HG02943 (cell line): ENCODE results near the gene RAD51B.

Experiments
- ATAC-seq: cut with Tn5 transposase; IDR thresholded peaks from one replicate; pipeline ENCODE4 v1.9.1; 2021; ENCODE audit warnings: mild to moderate bottlenecking, low read depth, moderate library complexity; ENCODE audit not compliant: unreplicated experiment

The RAD51B gene

GRCh38 chr14:67887478-67887877 lies 67.9 kb downstream of the RAD51B start:
- no peak for ATAC-seq

- ATAC-seq = no peak
Observed at GRCh38 chr14:67889455-67889854, 69.9 kb downstream of the RAD51B start.

- no peak for ATAC-seq
Observed at GRCh38 chr14:67892466-67893100, 73.0 kb downstream of the RAD51B start.

- no peak for ATAC-seq
Observed at GRCh38 chr14:67900231-67900630, 80.7 kb downstream of the RAD51B start.

- no peak for ATAC-seq
Observed at GRCh38 chr14:67908052-67908754, 88.6 kb downstream of the RAD51B start.

GRCh38 chr14:67911562-67911961 lies 92.0 kb downstream of the RAD51B start:
- ATAC-seq = no peak

GRCh38 chr14:67916430-67916829 lies 96.9 kb downstream of the RAD51B start:
- no peak for ATAC-seq

- no peak for ATAC-seq
Observed at GRCh38 chr14:67917006-67917405, 97.4 kb downstream of the RAD51B start.

- ATAC-seq = no peak
Observed at GRCh38 chr14:67918838-67919237, 99.3 kb downstream of the RAD51B start.

- no peak for ATAC-seq
Observed at GRCh38 chr14:67919259-67920032, 99.9 kb downstream of the RAD51B start.

GRCh38 chr14:67926821-67927220 lies 107.2 kb downstream of the RAD51B start:
- no peak for ATAC-seq

GRCh38 chr14:67927244-67927643 lies 107.7 kb downstream of the RAD51B start:
- ATAC-seq = no peak

GRCh38 chr14:67928375-67928774 lies 108.8 kb downstream of the RAD51B start:
- ATAC-seq = no peak

- no peak for ATAC-seq
Observed at GRCh38 chr14:67932708-67933246, 113.2 kb downstream of the RAD51B start.

- no peak for ATAC-seq
Observed at GRCh38 chr14:67933266-67933665, 113.7 kb downstream of the RAD51B start.

- ATAC-seq = no peak
Observed at GRCh38 chr14:67934087-67934486, 114.5 kb downstream of the RAD51B start.

- ATAC-seq = no peak
Observed at GRCh38 chr14:67934862-67935261, 115.3 kb downstream of the RAD51B start.

- ATAC-seq = no peak
Observed at GRCh38 chr14:67935371-67935770, 115.8 kb downstream of the RAD51B start.

- ATAC-seq = no peak
Observed at GRCh38 chr14:67938071-67938470, 118.5 kb downstream of the RAD51B start.

- ATAC-seq = no peak
Observed at GRCh38 chr14:67940486-67941455, 121.2 kb downstream of the RAD51B start.
